ENCODE data around the gene ATXN2.
"Not testable (repeated sequence)": the region's sequence is repeated elsewhere in the genome, so short reads cannot be mapped to it uniquely, and the experiment has no call there.

Gene ATXN2

GRCh38 chr12:111414711-111415252 lies 184.3 kb downstream of the ATXN2 start:
- no peak for DNase-seq
- no peak for ATAC-seq

- DNase-seq (no peak), ATAC-seq (no peak)
These were observed 185.6 kb downstream of the ATXN2 start for GRCh38 chr12:111413442-111414086.

- DNase-seq (no peak), ATAC-seq (no peak)
These were observed 186.2 kb downstream of the ATXN2 start for GRCh38 chr12:111412830-111413441.

GRCh38 chr12:111412007-111412829 lies 186.9 kb downstream of the ATXN2 start:
- DNase-seq (no peak), ATAC-seq (no peak)

GRCh38 chr12:111411185-111411764 lies 187.8 kb downstream of the ATXN2 start:
- DNase-seq (no peak), ATAC-seq (no peak)

GRCh38 chr12:111410431-111411184 lies 188.5 kb downstream of the ATXN2 start:
- no peak for DNase-seq
- no peak for ATAC-seq

- no peak for ATAC-seq
- peak; percentile 68 for DNase-seq
These were observed 189.2 kb downstream of the ATXN2 start for GRCh38 chr12:111409780-111410430.

GRCh38 chr12:111409403-111409779 lies 189.7 kb downstream of the ATXN2 start:
- DNase-seq = no peak
- no peak for ATAC-seq

- DNase-seq (no peak), ATAC-seq (no peak)
These were observed 190.3 kb downstream of the ATXN2 start for GRCh38 chr12:111408686-111409402.

GRCh38 chr12:111408116-111408440 lies 191.0 kb downstream of the ATXN2 start:
- ATAC-seq (no peak), DNase-seq (no peak)

GRCh38 chr12:111407377-111408115 lies 191.6 kb downstream of the ATXN2 start:
- DNase-seq (no peak), ATAC-seq (no peak)

GRCh38 chr12:111406474-111407376 lies 192.4 kb downstream of the ATXN2 start:
- ATAC-seq (no peak), DNase-seq (peak; percentile 72)

GRCh38 chr12:111405859-111406473 lies 193.1 kb downstream of the ATXN2 start, which contains the start of gene SH2B3:
SH2B3 (plus strand) TSS chr12:111405923; CDS start chr12:111418146, 12,223 bp downstream.
- peak; percentile 83 for DNase-seq

GRCh38 chr12:111405149-111405858 lies 193.8 kb downstream of the ATXN2 start:
- ATAC-seq (peak; percentile 76), DNase-seq (peak; percentile 100)

More at GRCh38 chr12:111405859-111406473, 193.1 kb downstream of the ATXN2 start, which contains the start of gene SH2B3:
- peak; percentile 5 for ATAC-seq

- peak; percentile 91 for DNase-seq
- ATAC-seq = peak; percentile 36
These were observed 194.6 kb downstream of the ATXN2 start for GRCh38 chr12:111404362-111405148.

- ATAC-seq, DNase-seq: not testable (repeated sequence)
These were observed 196.7 kb downstream of the ATXN2 start for GRCh38 chr12:111402490-111402824.

Data from stimulated activated naive CD8-positive, alpha-beta T cell treated with anti-CD3 and anti-CD28 coated beads, Interleukin-15, Interleukin-2, amounts not matched to agents 100 U/mL and 50 U/mL, for 24 hours (primary cell).